Measurements from ENCODE around the gene ARL13B. TPM values are rescaled to one million over a fixed set of nuclear protein-coding genes. Genes with fewer than 3 reads are reported as not detected.

Gene ARL13B
- polyA plus RNA-seq, 1 donor = 7.9 TPM

- Histone ChIP-seq H3K4me3 (ENCODE audit: low read length) (no peak overlapping the region), H3K4me1 (ENCODE audit: control insufficient read depth, insufficient read depth, low read length) (peaks cover 6% of the 10 kb centered on the region), H3K27ac (ENCODE audit: low read length) (no peak overlapping the region), H3K9me3 (ENCODE audit: control insufficient read depth, low read depth, low read length) (no peaks in the 10 kb centered on the region), H3K36me3 (ENCODE audit: control insufficient read depth, insufficient read depth, low read length) (peaks cover 3% of the 10 kb centered on the region), H3K27me3 (ENCODE audit: control insufficient read depth, insufficient read depth, low read length) (no peaks in the 10 kb centered on the region)
- DNase-seq = no peak
- no CpG with 5 or more reads among the region's 13 CpGs for WGBS (ENCODE audit: insufficient coverage, low lambda C conversion rate)
Observed at GRCh38 chr3:94061297-94061696, 81.3 kb downstream of the ARL13B start.

GRCh38 chr3:94062513-94063404 lies 82.8 kb downstream of the ARL13B start, which contains the start of the genes DHFR2 and NSUN3:
TSS of gene DHFR2 (minus strand) at chr3:94062916. CDS start at chr3:94061511, 1,405 bp downstream.
TSS of gene NSUN3 (plus strand) at chr3:94063061. CDS start at chr3:94063127, 66 bp downstream.
- WGBS (ENCODE audit: insufficient coverage, low lambda C conversion rate) = 29% methylated on average over 1 of the region's 52 CpGs
- H3K4me3 ChIP-seq (ENCODE audit: low read length) = peak within 1 kb of the TSS; percentile 66
- H3K27ac ChIP-seq (ENCODE audit: low read length) = peak within 1 kb of the TSS; percentile 96
- H3K36me3 ChIP-seq (ENCODE audit: control insufficient read depth, insufficient read depth, low read length) = peaks cover 13% of the 10 kb centered on the region
- peak; percentile 93 to 97 for DNase-seq
- peaks cover 6% of the 10 kb centered on the region for H3K4me1 ChIP-seq (ENCODE audit: control insufficient read depth, insufficient read depth, low read length)
- no peaks in the 10 kb centered on the region for H3K27me3 ChIP-seq (ENCODE audit: control insufficient read depth, insufficient read depth, low read length)
- H3K9me3 ChIP-seq (ENCODE audit: control insufficient read depth, low read depth, low read length) = no peaks in the 10 kb centered on the region

- Histone ChIP-seq H3K27me3 (ENCODE audit: control insufficient read depth, insufficient read depth, low read length) (no peaks in the 10 kb centered on the region), H3K4me3 (ENCODE audit: low read length) (peak overlapping the region; percentile 66), H3K36me3 (ENCODE audit: control insufficient read depth, insufficient read depth, low read length) (peaks cover 13% of the 10 kb centered on the region), H3K4me1 (ENCODE audit: control insufficient read depth, insufficient read depth, low read length) (peaks cover 6% of the 10 kb centered on the region), H3K27ac (ENCODE audit: low read length) (peak overlapping the region; percentile 96), H3K9me3 (ENCODE audit: control insufficient read depth, low read depth, low read length) (no peaks in the 10 kb centered on the region)
- WGBS (ENCODE audit: insufficient coverage, low lambda C conversion rate) = 0% methylated on average over 2 of the region's 17 CpGs
- no peak for DNase-seq
Observed at GRCh38 chr3:94063496-94064119, 83.7 kb downstream of the ARL13B start.

- Histone ChIP-seq H3K27ac (ENCODE audit: low read length) (no peak overlapping the region), H3K4me3 (ENCODE audit: low read length) (no peak overlapping the region), H3K27me3 (ENCODE audit: control insufficient read depth, insufficient read depth, low read length) (no peaks in the 10 kb centered on the region), H3K36me3 (ENCODE audit: control insufficient read depth, insufficient read depth, low read length) (peaks cover 10% of the 10 kb centered on the region), H3K9me3 (ENCODE audit: control insufficient read depth, low read depth, low read length) (no peaks in the 10 kb centered on the region), H3K4me1 (ENCODE audit: control insufficient read depth, insufficient read depth, low read length) (peaks cover 6% of the 10 kb centered on the region)
- 79% methylated on average over 3 of the region's 6 CpGs for WGBS (ENCODE audit: insufficient coverage, low lambda C conversion rate)
- DNase-seq = no peak
Observed at GRCh38 chr3:94064243-94064860, 84.4 kb downstream of the ARL13B start.

GRCh38 chr3:94065122-94065521 lies 85.2 kb downstream of the ARL13B start:
- Histone ChIP-seq H3K36me3 (ENCODE audit: control insufficient read depth, insufficient read depth, low read length) (peaks cover 10% of the 10 kb centered on the region), H3K27ac (ENCODE audit: low read length) (no peak overlapping the region), H3K27me3 (ENCODE audit: control insufficient read depth, insufficient read depth, low read length) (no peaks in the 10 kb centered on the region), H3K4me1 (ENCODE audit: control insufficient read depth, insufficient read depth, low read length) (peaks cover 6% of the 10 kb centered on the region), H3K4me3 (ENCODE audit: low read length) (no peak overlapping the region), H3K9me3 (ENCODE audit: control insufficient read depth, low read depth, low read length) (no peaks in the 10 kb centered on the region)
- no peak for DNase-seq
- WGBS (ENCODE audit: insufficient coverage, low lambda C conversion rate) = no CpG with 5 or more reads among the region's 1 CpG

- no CpG with 5 or more reads among the region's 1 CpG for WGBS (ENCODE audit: insufficient coverage, low lambda C conversion rate)
- Histone ChIP-seq H3K27ac (ENCODE audit: low read length) (no peak overlapping the region), H3K4me1 (ENCODE audit: control insufficient read depth, insufficient read depth, low read length) (peaks cover 6% of the 10 kb centered on the region)
Observed at GRCh38 chr3:94065819-94066480, 86.0 kb downstream of the ARL13B start.

GRCh38 chr3:94066506-94067500 lies 86.8 kb downstream of the ARL13B start:
- H3K4me1 ChIP-seq (ENCODE audit: control insufficient read depth, insufficient read depth, low read length) = peaks cover 6% of the 10 kb centered on the region

More at GRCh38 chr3:94065819-94066480, 86.0 kb downstream of the ARL13B start:
- Histone ChIP-seq H3K36me3 (ENCODE audit: control insufficient read depth, insufficient read depth, low read length) (peaks cover 10% of the 10 kb centered on the region), H3K4me3 (ENCODE audit: low read length) (no peak overlapping the region), H3K27me3 (ENCODE audit: control insufficient read depth, insufficient read depth, low read length) (no peaks in the 10 kb centered on the region), H3K9me3 (ENCODE audit: control insufficient read depth, low read depth, low read length) (no peaks in the 10 kb centered on the region)
- no peak for DNase-seq

GRCh38 chr3:94069194-94069813 lies 89.3 kb downstream of the ARL13B start:
- peaks cover 20% of the 10 kb centered on the region for H3K36me3 ChIP-seq (ENCODE audit: control insufficient read depth, insufficient read depth, low read length)
- H3K27ac ChIP-seq (ENCODE audit: low read length) = no peak overlapping the region
- no peaks in the 10 kb centered on the region for H3K4me1 ChIP-seq (ENCODE audit: control insufficient read depth, insufficient read depth, low read length)
- no peaks in the 10 kb centered on the region for H3K9me3 ChIP-seq (ENCODE audit: control insufficient read depth, low read depth, low read length)
- no peak for DNase-seq
- WGBS (ENCODE audit: insufficient coverage, low lambda C conversion rate) = 80% methylated on average over 2 of the region's 4 CpGs
- H3K4me3 ChIP-seq (ENCODE audit: low read length) = no peak overlapping the region
- H3K27me3 ChIP-seq (ENCODE audit: control insufficient read depth, insufficient read depth, low read length) = no peaks in the 10 kb centered on the region

More at GRCh38 chr3:94066506-94067500, 86.8 kb downstream of the ARL13B start:
- H3K27me3 ChIP-seq (ENCODE audit: control insufficient read depth, insufficient read depth, low read length) = no peaks in the 10 kb centered on the region
- no peak for DNase-seq
- WGBS (ENCODE audit: insufficient coverage, low lambda C conversion rate) = no CpG with 5 or more reads among the region's 6 CpGs
- H3K36me3 ChIP-seq (ENCODE audit: control insufficient read depth, insufficient read depth, low read length) = peaks cover 13% of the 10 kb centered on the region
- H3K27ac ChIP-seq (ENCODE audit: low read length) = no peak overlapping the region
- H3K9me3 ChIP-seq (ENCODE audit: control insufficient read depth, low read depth, low read length) = no peaks in the 10 kb centered on the region
- H3K4me3 ChIP-seq (ENCODE audit: low read length) = no peak overlapping the region

GRCh38 chr3:94070341-94070911 lies 90.5 kb downstream of the ARL13B start:
- no peaks in the 10 kb centered on the region for H3K9me3 ChIP-seq (ENCODE audit: control insufficient read depth, low read depth, low read length)
- peaks cover 20% of the 10 kb centered on the region for H3K36me3 ChIP-seq (ENCODE audit: control insufficient read depth, insufficient read depth, low read length)
- H3K27me3 ChIP-seq (ENCODE audit: control insufficient read depth, insufficient read depth, low read length) = no peaks in the 10 kb centered on the region

More at GRCh38 chr3:94070341-94070911, 90.5 kb downstream of the ARL13B start:
- Histone ChIP-seq H3K27ac (ENCODE audit: low read length) (no peak overlapping the region), H3K4me3 (ENCODE audit: low read length) (no peak overlapping the region), H3K4me1 (ENCODE audit: control insufficient read depth, insufficient read depth, low read length) (no peaks in the 10 kb centered on the region)
- no peak for DNase-seq
- WGBS (ENCODE audit: insufficient coverage, low lambda C conversion rate) = no CpG with 5 or more reads among the region's 6 CpGs
